Measurements from ENCODE around the gene ABCA2.

GRCh38 chr9:137050570-137050969, 22.5 kb upstream of the ABCA2 start:
- TF ChIP-seq POLR2AphosphoS5 (IDR thresholded peaks at IDR 0.05; ENCODE audit: low read depth, low read length): no peak
- TF ChIP-seq REST (IDR thresholded peaks at IDR 0.05; ENCODE audit: insufficient read depth in 1 of 2, low read depth in 2 of 2, low read length in 2 of 2): no peak
- no peak for TF ChIP-seq TAF1 (IDR thresholded peaks at IDR 0.05; ENCODE audit: borderline replicate concordance, insufficient read depth, low read length)
- no peak for TF ChIP-seq SIN3A (IDR thresholded peaks at IDR 0.05; ENCODE audit: borderline replicate concordance, insufficient read depth, low read length)

Data from PFSK-1 (cell line).